BJ (cell line): ENCODE data around the gene FRMD4A. TPM values are rescaled to one million over a fixed set of nuclear protein-coding genes. Genes with fewer than 3 reads are reported as not detected.
"Not testable (repeated sequence)": the region's sequence is repeated elsewhere in the genome, so short reads cannot be mapped to it uniquely, and the experiment has no call there.

Source experiments
- CTCF ChIA-PET: fragments of 350-600 bp; formaldehyde crosslinking; extraction: SDS; loops from one replicate; lab custom pipeline; 2021; ENCODE audit warnings: antibody characterized with exemption, inconsistent platforms; lab: Yijun Ruan, JAX
- POLR2A ChIA-PET: fragments of 300-600 bp; sonication (Branson Sonifier 250); formaldehyde crosslinking; extraction: SDS; loops from one replicate; lab custom pipeline; 2021; ENCODE audit warnings: antibody characterized with exemption; lab: Charles Lee
- DNase-seq: peaks from one replicate; pipeline ENCODE4 v3.0.0-alpha.2; 2011; ENCODE audit warnings: low read depth
- H3K27me3 ChIP-seq: 2 replicates; pipeline ENCODE4 v1.6.0; 2011; ENCODE audit warnings: low read length; ENCODE audit not compliant: control insufficient read depth, insufficient read depth
- H3K36me3 ChIP-seq: 2 replicates; pipeline ENCODE4 v1.5.1; 2011; ENCODE audit warnings: low read length; ENCODE audit not compliant: control insufficient read depth, insufficient read depth
- H3K4me3 ChIP-seq: 2 replicates; pipeline ENCODE4 v1.5.1; 2011; ENCODE audit warnings: low read depth, mild to moderate bottlenecking, control low read depth, low read length
- polyA plus RNA-seq: library from polyadenylated mRNA; depleted of rRNA; stranded (reverse); fragments of >200 nt; gene quantifications from 2 replicates; pipeline ENCODE4 v1.2.3, GENCODE V29; 2011
- TF ChIP-seq, protein P1 (sequence below): IDR thresholded peaks from 2 replicates; pipeline ENCODE4 v1.5.1; 2011; ENCODE audit warnings: low read depth, mild to moderate bottlenecking, control low read depth, inconsistent platforms, low read length, moderate library complexity; ENCODE audit not compliant: insufficient read depth

Gene FRMD4A
- polyA plus RNA-seq, 1 experiment: 31.6 TPM

DNA sequence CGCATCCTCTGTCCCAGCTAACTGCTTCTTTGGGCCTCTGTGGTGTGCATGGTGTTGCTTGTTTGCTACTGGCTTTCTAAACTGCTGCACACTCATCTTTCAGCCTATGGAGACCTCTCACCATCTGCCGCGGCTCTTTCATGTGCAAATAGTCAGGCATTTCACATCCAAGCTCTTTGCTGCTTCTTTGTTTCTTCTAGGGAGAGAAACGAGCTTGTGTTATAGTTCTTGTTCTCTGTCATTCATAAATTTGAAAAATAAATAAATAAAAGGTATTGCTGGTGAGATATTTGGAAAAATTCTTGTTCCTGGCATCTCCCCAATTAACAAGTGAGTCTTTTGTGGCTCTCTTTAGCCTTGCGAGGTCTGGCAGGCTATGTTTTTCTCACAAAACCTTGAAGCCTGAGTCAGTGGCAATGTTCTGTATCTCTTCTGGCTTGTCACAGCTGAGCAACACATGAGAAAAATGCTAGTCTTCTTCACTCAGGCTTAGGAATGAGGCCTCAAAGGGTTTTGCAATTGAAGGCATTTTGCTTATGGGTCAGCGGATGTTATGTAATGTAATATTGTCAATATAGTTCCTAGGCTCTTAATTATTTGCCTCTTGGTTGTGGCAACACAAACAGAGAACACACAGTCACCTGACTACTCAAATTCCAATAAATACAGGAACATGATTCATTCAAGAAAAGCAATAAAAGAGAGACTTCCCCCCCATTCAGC, 274.0 kb downstream of the FRMD4A start:
- CTCF ChIA-PET: interaction anchor here (0.5 to 0.9 kb wide), 3 partner anchors 37 to 269 kb away, joined by 3 to 4 read pairs (median 3); no protein-coding TSS in a partner anchor

DNA sequence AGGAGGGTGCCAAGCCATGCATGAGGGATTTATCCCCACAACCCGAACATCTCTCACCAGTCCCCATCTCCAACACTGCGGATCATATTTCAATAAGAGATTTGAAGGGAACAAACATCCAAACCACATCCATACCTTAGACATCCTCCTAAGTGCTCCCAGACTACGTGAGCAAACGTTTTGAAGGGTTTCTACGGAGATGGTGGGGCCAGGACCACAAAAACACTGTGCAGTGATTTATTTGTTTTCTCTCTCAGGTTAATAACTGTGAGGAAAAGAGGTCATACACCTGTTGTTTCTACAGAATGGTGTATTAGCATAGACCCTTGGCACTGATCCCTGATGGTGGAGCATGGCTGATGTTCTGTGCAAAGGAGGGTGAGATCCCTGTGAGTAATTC, 277.8 kb downstream of the FRMD4A start:
- Histone ChIP-seq H3K36me3 (no peaks in the 10 kb centered on the region), H3K27me3 (no peaks in the 10 kb centered on the region), H3K4me3 (no peak overlapping the region)
- ChIA-PET CTCF (no interaction called here), POLR2A (no interaction called here)
- no peak for DNase-seq
- TF ChIP-seq, protein P1, sequence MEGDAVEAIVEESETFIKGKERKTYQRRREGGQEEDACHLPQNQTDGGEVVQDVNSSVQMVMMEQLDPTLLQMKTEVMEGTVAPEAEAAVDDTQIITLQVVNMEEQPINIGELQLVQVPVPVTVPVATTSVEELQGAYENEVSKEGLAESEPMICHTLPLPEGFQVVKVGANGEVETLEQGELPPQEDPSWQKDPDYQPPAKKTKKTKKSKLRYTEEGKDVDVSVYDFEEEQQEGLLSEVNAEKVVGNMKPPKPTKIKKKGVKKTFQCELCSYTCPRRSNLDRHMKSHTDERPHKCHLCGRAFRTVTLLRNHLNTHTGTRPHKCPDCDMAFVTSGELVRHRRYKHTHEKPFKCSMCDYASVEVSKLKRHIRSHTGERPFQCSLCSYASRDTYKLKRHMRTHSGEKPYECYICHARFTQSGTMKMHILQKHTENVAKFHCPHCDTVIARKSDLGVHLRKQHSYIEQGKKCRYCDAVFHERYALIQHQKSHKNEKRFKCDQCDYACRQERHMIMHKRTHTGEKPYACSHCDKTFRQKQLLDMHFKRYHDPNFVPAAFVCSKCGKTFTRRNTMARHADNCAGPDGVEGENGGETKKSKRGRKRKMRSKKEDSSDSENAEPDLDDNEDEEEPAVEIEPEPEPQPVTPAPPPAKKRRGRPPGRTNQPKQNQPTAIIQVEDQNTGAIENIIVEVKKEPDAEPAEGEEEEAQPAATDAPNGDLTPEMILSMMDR: no peak

More for the DNA sequence above, 274.0 kb downstream of the FRMD4A start:
- Histone ChIP-seq H3K36me3 (no peaks in the 10 kb centered on the region), H3K4me3 (no peak overlapping the region), H3K27me3 (no peaks in the 10 kb centered on the region)
- DNase-seq: peak; percentile 99
- TF ChIP-seq, protein P1: no peak
- POLR2A ChIA-PET: interaction anchor here (0.7 to 0.8 kb wide), 2 partner anchors 48 to 54 kb away, joined by 3 to 5 read pairs; no protein-coding TSS in a partner anchor

DNA sequence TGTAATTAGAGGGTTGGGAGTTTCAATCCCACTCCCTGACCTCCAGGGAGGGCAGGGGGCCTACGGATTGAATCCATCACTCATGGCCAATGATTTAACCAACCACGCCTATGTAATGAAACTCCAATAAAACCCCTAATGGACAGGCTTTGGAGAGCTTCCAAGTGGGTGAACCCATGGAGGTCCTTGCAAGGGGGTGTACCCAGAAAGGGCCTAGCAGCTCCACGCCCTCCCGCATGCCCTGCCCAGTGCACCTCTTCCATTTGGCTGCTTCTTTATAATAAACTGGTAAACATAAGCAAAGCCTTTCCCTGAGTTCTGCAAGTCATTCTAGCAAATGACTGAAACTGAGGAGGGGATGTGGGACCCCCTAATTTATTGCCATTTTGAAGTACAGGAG, 280.1 kb downstream of the FRMD4A start:
- ChIA-PET CTCF (no interaction called here), POLR2A (no interaction called here)
- DNase-seq: no peak
- no peaks in the 10 kb centered on the region for H3K36me3 ChIP-seq
- H3K27me3 ChIP-seq: no peaks in the 10 kb centered on the region
- no peak overlapping the region for H3K4me3 ChIP-seq
- TF ChIP-seq, protein P1: no peak

DNA sequence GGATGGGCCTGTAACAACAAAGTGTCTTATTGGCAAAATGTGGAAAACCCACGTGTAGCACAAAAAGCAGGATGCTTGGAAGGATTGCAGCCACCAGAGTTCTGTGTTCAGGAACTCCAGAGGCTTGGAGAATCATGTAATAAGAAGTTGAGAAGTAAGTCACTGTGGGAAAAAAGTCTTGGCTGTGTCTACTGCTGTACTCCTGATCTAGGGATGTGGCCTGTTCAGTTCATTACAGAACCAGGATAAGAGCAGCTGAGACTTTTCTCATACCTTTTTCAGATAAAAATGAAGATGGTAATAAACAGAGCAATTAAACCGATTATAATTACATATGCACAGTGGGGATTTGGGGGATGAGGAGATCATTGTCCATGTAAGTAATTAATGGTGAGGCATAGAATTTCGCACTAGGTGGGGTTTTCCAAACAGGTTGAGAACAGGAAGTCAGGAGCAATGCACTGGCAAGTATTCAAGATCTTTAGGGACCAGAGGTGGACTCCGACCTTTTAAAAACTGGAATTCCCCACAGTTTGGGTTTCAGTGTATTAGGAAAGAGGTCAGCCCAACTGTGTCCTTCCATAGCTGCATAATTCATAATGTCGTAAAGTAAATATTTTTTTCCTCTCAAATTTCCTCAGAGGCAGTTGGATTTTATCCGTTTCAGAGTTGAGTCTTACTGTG, 281.7 kb downstream of the FRMD4A start:
- Histone ChIP-seq H3K36me3 (no peaks in the 10 kb centered on the region), H3K27me3 (no peaks in the 10 kb centered on the region), H3K4me3 (no peak overlapping the region)
- POLR2A ChIA-PET: no interaction called here
- TF ChIP-seq, protein P1: no peak
- DNase-seq: no peak
- CTCF ChIA-PET: interaction anchor here (0.7 kb wide), 1 partner anchor 94 kb away, joined by 4 read pairs; no protein-coding TSS in a partner anchor

DNA sequence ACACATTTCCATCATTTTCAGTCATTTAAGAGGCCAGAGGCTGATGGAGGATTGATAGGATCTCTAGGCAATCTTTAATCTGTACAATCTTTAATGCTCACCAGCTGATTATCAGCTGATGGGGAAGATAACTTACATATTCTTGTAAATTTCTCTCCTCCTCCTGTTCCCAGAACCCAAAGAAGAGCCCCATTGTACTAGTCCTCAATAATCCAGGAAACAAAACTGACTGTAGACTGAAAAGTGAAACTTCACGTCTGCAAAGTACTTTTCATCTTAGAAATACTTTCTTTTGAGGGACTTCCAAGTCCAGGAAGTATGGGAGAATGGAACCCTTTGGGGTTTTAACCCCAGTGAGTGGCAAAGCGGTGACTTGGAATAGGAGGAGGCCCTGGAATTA, 283.3 kb downstream of the FRMD4A start:
- no peaks in the 10 kb centered on the region for H3K36me3 ChIP-seq
- no peak overlapping the region for H3K4me3 ChIP-seq
- H3K27me3 ChIP-seq: no peaks in the 10 kb centered on the region
- no peak for DNase-seq
- TF ChIP-seq, protein P1: no peak
- CTCF ChIA-PET: no interaction called here
- POLR2A ChIA-PET: no interaction called here

DNA sequence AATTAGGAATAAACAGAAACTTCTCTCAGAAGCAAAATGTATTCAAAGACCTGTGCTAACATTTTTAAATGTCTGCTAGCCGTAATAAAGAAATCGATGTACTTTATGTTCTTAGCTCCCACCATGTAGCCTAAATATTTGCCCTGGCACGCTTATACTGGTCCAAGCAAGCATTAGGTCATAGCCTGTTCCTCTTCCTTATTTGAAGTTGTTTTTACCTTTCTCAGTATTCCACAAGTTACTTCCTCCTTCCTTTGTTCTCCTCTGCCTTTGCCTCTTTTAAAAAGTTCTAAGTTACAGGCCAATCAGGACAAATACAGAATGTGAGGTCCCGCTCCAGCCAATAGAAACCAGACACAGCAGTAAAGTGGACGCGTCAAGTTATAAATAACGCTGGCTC, 288.7 kb downstream of the FRMD4A start:
- H3K27me3 ChIP-seq, DNase-seq, POLR2A ChIA-PET, H3K4me3 ChIP-seq, H3K36me3 ChIP-seq: not testable (repeated sequence)
- CTCF ChIA-PET: interaction anchor here (0.6 to 1.4 kb wide), 4 partner anchors 13 to 33 kb away, joined by 3 to 4 read pairs (median 4); no protein-coding TSS in a partner anchor
